GM12875 (cell line): ENCODE results near the gene UCP3.

Experiments used
- H3K4me3 ChIP-seq: one replicate; pipeline ENCODE4 v1.5.1; 2011; ENCODE audit warnings: low read depth, low read length, control low read depth
- TF ChIP-seq, protein P1 (sequence below): IDR thresholded peaks from 2 replicates; pipeline ENCODE4 v1.5.1; 2011; ENCODE audit warnings: low read depth, mild to moderate bottlenecking, control low read depth, inconsistent platforms, low read length, moderate library complexity, borderline replicate concordance; ENCODE audit not compliant: insufficient read depth

Gene UCP3

DNA sequence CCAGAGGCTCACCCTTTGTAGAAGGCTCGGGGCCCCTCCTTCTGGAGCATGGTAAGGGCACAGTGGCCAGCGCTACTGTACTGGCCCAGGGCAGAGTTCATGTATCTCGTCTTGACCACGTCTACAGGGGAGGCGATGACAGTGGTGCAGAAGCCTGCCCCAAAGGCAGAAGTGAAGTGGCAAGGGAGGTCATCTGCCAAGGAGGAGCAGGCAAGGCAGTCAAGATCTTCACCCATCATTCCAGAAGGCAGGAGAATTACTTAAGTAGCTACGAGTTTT, 33.5 kb downstream of the UCP3 start:
- TF ChIP-seq, protein P1, sequence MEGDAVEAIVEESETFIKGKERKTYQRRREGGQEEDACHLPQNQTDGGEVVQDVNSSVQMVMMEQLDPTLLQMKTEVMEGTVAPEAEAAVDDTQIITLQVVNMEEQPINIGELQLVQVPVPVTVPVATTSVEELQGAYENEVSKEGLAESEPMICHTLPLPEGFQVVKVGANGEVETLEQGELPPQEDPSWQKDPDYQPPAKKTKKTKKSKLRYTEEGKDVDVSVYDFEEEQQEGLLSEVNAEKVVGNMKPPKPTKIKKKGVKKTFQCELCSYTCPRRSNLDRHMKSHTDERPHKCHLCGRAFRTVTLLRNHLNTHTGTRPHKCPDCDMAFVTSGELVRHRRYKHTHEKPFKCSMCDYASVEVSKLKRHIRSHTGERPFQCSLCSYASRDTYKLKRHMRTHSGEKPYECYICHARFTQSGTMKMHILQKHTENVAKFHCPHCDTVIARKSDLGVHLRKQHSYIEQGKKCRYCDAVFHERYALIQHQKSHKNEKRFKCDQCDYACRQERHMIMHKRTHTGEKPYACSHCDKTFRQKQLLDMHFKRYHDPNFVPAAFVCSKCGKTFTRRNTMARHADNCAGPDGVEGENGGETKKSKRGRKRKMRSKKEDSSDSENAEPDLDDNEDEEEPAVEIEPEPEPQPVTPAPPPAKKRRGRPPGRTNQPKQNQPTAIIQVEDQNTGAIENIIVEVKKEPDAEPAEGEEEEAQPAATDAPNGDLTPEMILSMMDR: no peak
- H3K4me3 ChIP-seq: no peak overlapping the region

GRCh38 chr11:73974604-73975478, 34.0 kb downstream of the UCP3 start:
- TF ChIP-seq, protein P1: no peak
- no peak overlapping the region for H3K4me3 ChIP-seq

- H3K4me3 ChIP-seq: no peak overlapping the region
- TF ChIP-seq, protein P1: no peak
Measured at GRCh38 chr11:73972620-73973449, 36.0 kb downstream of the UCP3 start.

GRCh38 chr11:73972187-73972586, 36.7 kb downstream of the UCP3 start:
- H3K4me3 ChIP-seq: no peak overlapping the region
- TF ChIP-seq, protein P1: no peak

DNA sequence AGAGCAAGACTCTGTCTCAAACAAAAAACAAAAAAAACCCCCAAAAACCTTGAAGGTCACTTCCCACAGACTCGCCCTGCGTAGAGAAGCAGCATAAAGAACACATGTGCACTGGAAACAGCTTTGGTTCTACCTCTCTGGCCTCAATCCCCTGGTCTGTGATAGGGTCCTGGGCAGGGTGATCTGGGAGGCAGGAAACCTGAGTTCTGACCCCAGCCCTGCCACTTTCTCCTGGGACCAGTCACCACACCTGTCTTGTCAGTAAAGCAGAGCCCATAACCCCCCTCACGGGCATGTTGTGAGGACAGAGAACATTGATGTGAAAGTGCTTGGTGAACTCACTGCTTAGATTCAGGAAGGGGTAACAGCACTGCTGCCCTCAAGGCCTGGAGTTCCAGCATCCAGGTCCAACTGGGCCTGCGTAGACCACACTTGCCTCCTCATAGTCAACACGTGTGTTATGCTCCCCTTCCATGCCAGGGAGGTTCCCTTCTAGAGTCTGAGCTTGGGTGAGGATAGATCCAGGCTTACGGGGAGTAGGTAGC, 37.6 kb downstream of the UCP3 start:
- H3K4me3 ChIP-seq: no peak overlapping the region
- TF ChIP-seq, protein P1: no peak

- TF ChIP-seq, protein P1: no peak
- H3K4me3 ChIP-seq: no peak overlapping the region
Measured at GRCh38 chr11:73969991-73970800, 38.7 kb downstream of the UCP3 start.
